HUES6 (cell line): Measurements from ENCODE around the gene SRP54.

Source experiments
- H3K27ac ChIP-seq: 2 replicates; pipeline ENCODE4 v1.7.0; 2013; ENCODE audit warnings: low read depth, mild to moderate bottlenecking, low read length, inconsistent platforms
- H3K27me3 ChIP-seq: 2 replicates; pipeline ENCODE4 v1.6.1; 2013; ENCODE audit warnings: low read length; ENCODE audit not compliant: control insufficient read depth, insufficient read depth
- H3K36me3 ChIP-seq: 2 replicates; pipeline ENCODE4 v1.6.1; 2013; ENCODE audit warnings: low read length; ENCODE audit not compliant: control insufficient read depth, insufficient read depth
- H3K4me1 ChIP-seq: 2 replicates; pipeline ENCODE4 v1.6.1; 2013; ENCODE audit warnings: low read length; ENCODE audit not compliant: control insufficient read depth, insufficient read depth
- H3K4me3 ChIP-seq: 2 replicates; pipeline ENCODE4 v1.5.1; 2013; ENCODE audit warnings: low read depth, low read length
- H3K9ac ChIP-seq: one replicate; pipeline ENCODE4 v1.6.1; 2013; ENCODE audit warnings: mild to moderate bottlenecking, low read length
- H3K9me3 ChIP-seq: 2 replicates; pipeline ENCODE4 v1.6.1; 2013; ENCODE audit warnings: low read depth, low read length; ENCODE audit not compliant: control insufficient read depth, insufficient read depth

The SRP54 gene

GRCh38 chr14:34983786-34984185 lies 994 bp downstream of the SRP54 start:
- Histone ChIP-seq H3K9me3 (no peaks in the 10 kb centered on the region), H3K9ac (peak overlapping the region; percentile 87), H3K27ac (no peak overlapping the region), H3K4me1 (peaks cover 6% of the 10 kb centered on the region; the same call in 1 of the 2 replicates), H3K36me3 (no peaks in the 10 kb centered on the region), H3K27me3 (no peaks in the 10 kb centered on the region), H3K4me3 (peak overlapping the region; percentile 73)

GRCh38 chr14:34985740-34986139 lies 2.9 kb downstream of the SRP54 start:
- Histone ChIP-seq H3K27ac (no peak overlapping the region), H3K4me1 (peaks cover 6% of the 10 kb centered on the region; the same call in 1 of the 2 replicates), H3K9ac (no peak overlapping the region), H3K9me3 (no peaks in the 10 kb centered on the region), H3K27me3 (no peaks in the 10 kb centered on the region), H3K36me3 (no peaks in the 10 kb centered on the region), H3K4me3 (no peak overlapping the region)

- H3K27ac ChIP-seq, result no peak overlapping the region
- no peak overlapping the region for H3K4me3 ChIP-seq
- H3K4me1 ChIP-seq, result peaks cover 6% of the 10 kb centered on the region; the same call in 1 of the 2 replicates
- H3K36me3 ChIP-seq, result no peaks in the 10 kb centered on the region
- no peak overlapping the region for H3K9ac ChIP-seq
- H3K27me3 ChIP-seq, result no peaks in the 10 kb centered on the region
- no peaks in the 10 kb centered on the region for H3K9me3 ChIP-seq
Observed at GRCh38 chr14:34987180-34987579, 4.4 kb downstream of the SRP54 start.

- H3K9me3 ChIP-seq, result no peaks in the 10 kb centered on the region
- H3K27me3 ChIP-seq, result no peaks in the 10 kb centered on the region
- H3K27ac ChIP-seq, result no peak overlapping the region
- H3K36me3 ChIP-seq, result no peaks in the 10 kb centered on the region
- no peak overlapping the region for H3K9ac ChIP-seq
- no peak overlapping the region for H3K4me3 ChIP-seq
- no peaks in the 10 kb centered on the region for H3K4me1 ChIP-seq
Observed at GRCh38 chr14:34989762-34990161, 7.0 kb downstream of the SRP54 start.

GRCh38 chr14:34993426-34993825 lies 10.6 kb downstream of the SRP54 start:
- Histone ChIP-seq H3K27ac (no peak overlapping the region), H3K9ac (no peak overlapping the region), H3K4me1 (peaks cover 5% of the 10 kb centered on the region; the same call in 1 of the 2 replicates), H3K27me3 (no peaks in the 10 kb centered on the region), H3K36me3 (no peaks in the 10 kb centered on the region; the same call in 1 of the 2 replicates), H3K4me3 (no peak overlapping the region), H3K9me3 (no peaks in the 10 kb centered on the region)

- Histone ChIP-seq H3K27ac (no peak overlapping the region), H3K9me3 (no peaks in the 10 kb centered on the region), H3K36me3 (peaks cover 2% of the 10 kb centered on the region; the same call in 1 of the 2 replicates), H3K4me3 (no peak overlapping the region), H3K4me1 (peaks cover 5% of the 10 kb centered on the region; the same call in 1 of the 2 replicates), H3K27me3 (no peaks in the 10 kb centered on the region), H3K9ac (no peak overlapping the region)
Observed at GRCh38 chr14:34994668-34995067, 11.9 kb downstream of the SRP54 start.

GRCh38 chr14:34997762-34998161 lies 15.0 kb downstream of the SRP54 start:
- no peak overlapping the region for H3K4me3 ChIP-seq
- peaks cover 5% of the 10 kb centered on the region; the same call in 1 of the 2 replicates for H3K4me1 ChIP-seq
- peaks cover 9% of the 10 kb centered on the region for H3K36me3 ChIP-seq
- no peak overlapping the region for H3K9ac ChIP-seq
- no peak overlapping the region for H3K27ac ChIP-seq
- no peaks in the 10 kb centered on the region for H3K9me3 ChIP-seq
- no peaks in the 10 kb centered on the region for H3K27me3 ChIP-seq

- H3K9me3 ChIP-seq, result no peaks in the 10 kb centered on the region
- H3K4me1 ChIP-seq, result peaks cover 5% of the 10 kb centered on the region; the same call in 1 of the 2 replicates
- no peak overlapping the region for H3K27ac ChIP-seq
- H3K36me3 ChIP-seq, result peaks cover 18% of the 10 kb centered on the region
- no peaks in the 10 kb centered on the region for H3K27me3 ChIP-seq
- H3K4me3 ChIP-seq, result no peak overlapping the region
- H3K9ac ChIP-seq, result no peak overlapping the region
Observed at GRCh38 chr14:34999500-34999899, 16.7 kb downstream of the SRP54 start.

GRCh38 chr14:35001621-35002020 lies 18.8 kb downstream of the SRP54 start:
- Histone ChIP-seq H3K4me1 (peaks cover 5% of the 10 kb centered on the region; the same call in 1 of the 2 replicates), H3K9ac (no peak overlapping the region), H3K9me3 (no peaks in the 10 kb centered on the region), H3K36me3 (peaks cover 27% of the 10 kb centered on the region), H3K4me3 (no peak overlapping the region), H3K27ac (no peak overlapping the region), H3K27me3 (no peaks in the 10 kb centered on the region)

- H3K36me3 ChIP-seq, result peaks cover 38% of the 10 kb centered on the region
- H3K9ac ChIP-seq, result no peak overlapping the region
- H3K27ac ChIP-seq, result no peak overlapping the region
- no peaks in the 10 kb centered on the region for H3K9me3 ChIP-seq
- H3K27me3 ChIP-seq, result no peaks in the 10 kb centered on the region
- H3K4me3 ChIP-seq, result no peak overlapping the region
- H3K4me1 ChIP-seq, result no peaks in the 10 kb centered on the region
Observed at GRCh38 chr14:35004839-35005238, 22.0 kb downstream of the SRP54 start.

GRCh38 chr14:35016568-35016967 lies 33.8 kb downstream of the SRP54 start:
- Histone ChIP-seq H3K27ac (no peak overlapping the region), H3K4me3 (no peak overlapping the region), H3K27me3 (no peaks in the 10 kb centered on the region), H3K9me3 (no peaks in the 10 kb centered on the region), H3K36me3 (peaks cover 84% of the 10 kb centered on the region), H3K9ac (no peak overlapping the region), H3K4me1 (no peaks in the 10 kb centered on the region)

- Histone ChIP-seq H3K9me3 (no peaks in the 10 kb centered on the region), H3K4me1 (no peaks in the 10 kb centered on the region), H3K9ac (no peak overlapping the region), H3K4me3 (no peak overlapping the region), H3K27me3 (no peaks in the 10 kb centered on the region), H3K27ac (no peak overlapping the region), H3K36me3 (peaks cover 84% of the 10 kb centered on the region)
Observed at GRCh38 chr14:35020713-35021112, 37.9 kb downstream of the SRP54 start.
